Neural progenitor cell (in vitro differentiated cells): Measurements from ENCODE around the gene BDKRB2. TPM values are rescaled to one million over a fixed set of nuclear protein-coding genes. Genes with fewer than 3 reads are reported as not detected.

Experiments
- DNase-seq: peaks from one replicate; pipeline ENCODE4 v3.0.0-alpha.2; 2016; ENCODE audit warnings: low spot score
- H2AFZ ChIP-seq: fragments of 200-600 bp; sonication (generic); replicated peaks from 2 replicates; pipeline ENCODE4 v1.6.1; 2016; ENCODE audit warnings: antibody characterized with exemption
- H3F3A ChIP-seq: fragments of 200-600 bp; sonication (generic); 2 replicates; pipeline ENCODE4 v1.6.1; 2016; ENCODE audit warnings: antibody characterized with exemption, low read depth
- H3K27ac ChIP-seq: fragments of 200-600 bp; sonication (generic); 2 replicates; pipeline ENCODE4 v1.5.1; 2016; ENCODE audit warnings: mild to moderate bottlenecking
- H3K27me3 ChIP-seq: fragments of 200-600 bp; sonication (generic); 2 replicates; pipeline ENCODE4 v1.6.1; 2016; ENCODE audit warnings: mild to moderate bottlenecking, moderate library complexity
- H3K36me3 ChIP-seq: fragments of 200-600 bp; sonication (generic); 2 replicates; pipeline ENCODE4 v1.5.1; 2016
- H3K4me1 ChIP-seq: fragments of 200-600 bp; sonication (generic); 2 replicates; pipeline ENCODE4 v1.6.1; 2016; ENCODE audit warnings: mixed run types
- H3K4me2 ChIP-seq: fragments of 200-600 bp; sonication (generic); 2 replicates; pipeline ENCODE4 v1.6.1; 2016
- H3K4me3 ChIP-seq: fragments of 200-600 bp; sonication (generic); 2 replicates; pipeline ENCODE4 v1.5.1; 2016
- H3K79me2 ChIP-seq: fragments of 200-600 bp; sonication (generic); 2 replicates; pipeline ENCODE4 v1.6.1; 2016; ENCODE audit warnings: low read depth
- H3K9ac ChIP-seq: fragments of 200-600 bp; sonication (generic); 2 replicates; pipeline ENCODE4 v1.6.1; 2016
- H3K9me3 ChIP-seq: fragments of 200-600 bp; sonication (generic); 2 replicates; pipeline ENCODE4 v1.5.1; 2016; ENCODE audit warnings: low read depth
- H4K20me1 ChIP-seq: fragments of 200-600 bp; sonication (generic); 2 replicates; pipeline ENCODE4 v1.6.1; 2016; ENCODE audit warnings: low read depth
- H3K27ac Mint-ChIP-seq: 3 replicates; pipeline ENCODE4 v1.8.0; 2021; ENCODE audit warnings: mixed read lengths
- H3K27me3 Mint-ChIP-seq: 2 replicates; pipeline ENCODE4 v1.8.0; 2022; ENCODE audit warnings: low read depth, mild to moderate bottlenecking, inconsistent platforms, moderate library complexity, mixed read lengths; ENCODE audit not compliant: insufficient read depth
- H3K36me3 Mint-ChIP-seq: 3 replicates; pipeline ENCODE4 v1.8.0; 2021; ENCODE audit warnings: mixed read lengths
- H3K4me1 Mint-ChIP-seq: 3 replicates; pipeline ENCODE4 v1.8.0; 2021; ENCODE audit warnings: mixed read lengths
- H3K4me3 Mint-ChIP-seq: 3 replicates; pipeline ENCODE4 v1.8.0; 2021; ENCODE audit warnings: mild to moderate bottlenecking, moderate library complexity, mixed read lengths
- H3K9me3 Mint-ChIP-seq: 3 replicates; pipeline ENCODE4 v1.8.0; 2020; ENCODE audit warnings: mixed read lengths
- EZH2 ChIP-seq: fragments of 200-600 bp; sonication (generic); IDR thresholded peaks from 2 replicates; pipeline ENCODE4 v1.6.1; 2017; ENCODE audit warnings: antibody characterized with exemption, mild to moderate bottlenecking, moderate library complexity
- EZH2phosphoT487 ChIP-seq: fragments of 200-600 bp; sonication (generic); IDR thresholded peaks from 2 replicates; pipeline ENCODE4 v1.6.1; 2017; ENCODE audit warnings: antibody characterized with exemption
- total RNA-seq: library from RNA; depleted of rRNA; stranded (reverse); fragments of >200 nt; gene quantifications from 2 replicates; pipeline ENCODE4 v1.2.3, GENCODE V29; 2015; ENCODE audit warnings: low replicate concordance
- TF ChIP-seq, protein P1 (sequence below): fragments of 200-600 bp; sonication (generic); IDR thresholded peaks from 2 replicates; pipeline ENCODE4 v1.5.1; 2017; ENCODE audit warnings: antibody characterized with exemption, mild to moderate bottlenecking

The BDKRB2 gene
- total RNA-seq, 1 donor from 2014 or later = 0.37 TPM

DNA sequence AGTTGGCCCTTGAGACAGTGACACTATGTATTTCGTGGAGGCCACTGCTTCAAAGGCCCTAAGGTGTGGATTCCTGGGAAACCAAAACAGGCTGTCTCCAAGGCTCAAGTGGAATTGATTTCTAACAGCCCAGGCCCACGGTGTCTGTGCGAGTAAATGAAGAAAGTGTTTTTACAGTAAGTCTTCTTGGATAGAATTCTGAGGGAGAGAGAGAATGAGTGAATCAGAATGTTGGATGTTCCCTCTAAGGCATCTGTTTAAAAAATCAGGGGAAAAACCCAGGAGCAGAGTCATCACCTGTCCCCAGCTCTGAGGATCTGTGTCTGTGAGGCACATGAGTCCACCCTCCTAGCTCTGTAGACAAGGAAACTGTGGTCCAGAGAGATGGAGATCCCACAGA lies 29.0 kb downstream of the BDKRB2 start:
- no peak overlapping the region for H2AFZ ChIP-seq
- H3K9ac ChIP-seq = no peak overlapping the region
- no peak overlapping the region for H3K4me2 ChIP-seq
- peaks cover 3% of the 10 kb centered on the region for H3K9me3 Mint-ChIP-seq
- H3K36me3 ChIP-seq = no peaks in the 10 kb centered on the region
- H3K27me3 Mint-ChIP-seq = peaks cover 10% of the 10 kb centered on the region
- no peaks in the 10 kb centered on the region for H3K9me3 ChIP-seq
- no peak for DNase-seq
- H3F3A ChIP-seq = peaks cover 15% of the 10 kb centered on the region
- H3K36me3 Mint-ChIP-seq = no peaks in the 10 kb centered on the region
- H3K79me2 ChIP-seq = no peaks in the 10 kb centered on the region
- no peaks in the 10 kb centered on the region for H3K27me3 ChIP-seq
- H3K4me1 ChIP-seq = peaks cover 17% of the 10 kb centered on the region
- peak overlapping the region; percentile 85 for H3K27ac Mint-ChIP-seq
- no peak overlapping the region for H3K4me3 Mint-ChIP-seq
- H3K4me3 ChIP-seq = no peak overlapping the region
- H4K20me1 ChIP-seq = peaks cover 5% of the 10 kb centered on the region
- TF ChIP-seq EZH2phosphoT487 = no peak
- TF ChIP-seq, protein P1, sequence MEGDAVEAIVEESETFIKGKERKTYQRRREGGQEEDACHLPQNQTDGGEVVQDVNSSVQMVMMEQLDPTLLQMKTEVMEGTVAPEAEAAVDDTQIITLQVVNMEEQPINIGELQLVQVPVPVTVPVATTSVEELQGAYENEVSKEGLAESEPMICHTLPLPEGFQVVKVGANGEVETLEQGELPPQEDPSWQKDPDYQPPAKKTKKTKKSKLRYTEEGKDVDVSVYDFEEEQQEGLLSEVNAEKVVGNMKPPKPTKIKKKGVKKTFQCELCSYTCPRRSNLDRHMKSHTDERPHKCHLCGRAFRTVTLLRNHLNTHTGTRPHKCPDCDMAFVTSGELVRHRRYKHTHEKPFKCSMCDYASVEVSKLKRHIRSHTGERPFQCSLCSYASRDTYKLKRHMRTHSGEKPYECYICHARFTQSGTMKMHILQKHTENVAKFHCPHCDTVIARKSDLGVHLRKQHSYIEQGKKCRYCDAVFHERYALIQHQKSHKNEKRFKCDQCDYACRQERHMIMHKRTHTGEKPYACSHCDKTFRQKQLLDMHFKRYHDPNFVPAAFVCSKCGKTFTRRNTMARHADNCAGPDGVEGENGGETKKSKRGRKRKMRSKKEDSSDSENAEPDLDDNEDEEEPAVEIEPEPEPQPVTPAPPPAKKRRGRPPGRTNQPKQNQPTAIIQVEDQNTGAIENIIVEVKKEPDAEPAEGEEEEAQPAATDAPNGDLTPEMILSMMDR = no peak
- no peak for TF ChIP-seq EZH2
- H3K27ac ChIP-seq = no peak overlapping the region
- H3K4me1 Mint-ChIP-seq = peaks cover 41% of the 10 kb centered on the region

DNA sequence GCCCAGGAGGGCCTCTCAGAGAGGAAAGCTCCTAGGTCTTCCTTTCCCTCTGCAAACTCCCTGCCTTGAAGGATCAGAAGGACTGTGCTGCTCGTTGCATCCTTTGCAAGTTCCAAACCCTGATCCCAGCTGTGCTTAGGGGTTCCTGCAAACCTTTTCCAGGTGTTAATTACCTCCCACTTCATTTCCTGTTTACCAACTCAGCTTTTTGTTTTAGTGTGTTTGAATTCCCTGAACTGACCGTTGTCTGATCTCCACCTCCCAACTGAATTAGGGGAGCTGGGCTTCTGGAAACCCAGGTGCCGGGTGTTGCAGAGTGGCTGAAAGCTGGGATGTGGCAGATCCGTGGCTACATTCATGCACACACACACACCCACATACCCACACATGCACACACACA lies 30.8 kb downstream of the BDKRB2 start:
- no peak for DNase-seq
- Mint-ChIP-seq H3K27me3 (peaks cover 11% of the 10 kb centered on the region), H3K4me1 (peaks cover 41% of the 10 kb centered on the region), H3K9me3 (no peaks in the 10 kb centered on the region), H3K4me3 (no peak overlapping the region), H3K36me3 (no peaks in the 10 kb centered on the region), H3K27ac (no peak overlapping the region)
- no peak overlapping the region for H3K4me2 ChIP-seq
- H3K36me3 ChIP-seq = no peaks in the 10 kb centered on the region
- H3K9me3 ChIP-seq = no peaks in the 10 kb centered on the region
- H3K27me3 ChIP-seq = no peaks in the 10 kb centered on the region
- no peak overlapping the region for H3K9ac ChIP-seq
- peaks cover 5% of the 10 kb centered on the region for H4K20me1 ChIP-seq
- TF ChIP-seq EZH2phosphoT487 (no peak), EZH2 (no peak)
- TF ChIP-seq, protein P1 = no peak
- no peak overlapping the region for H3K27ac ChIP-seq
- peaks cover 17% of the 10 kb centered on the region for H3K4me1 ChIP-seq
- no peak overlapping the region for H2AFZ ChIP-seq
- peaks cover 15% of the 10 kb centered on the region for H3F3A ChIP-seq
- H3K79me2 ChIP-seq = no peaks in the 10 kb centered on the region
- no peak overlapping the region for H3K4me3 ChIP-seq

DNA sequence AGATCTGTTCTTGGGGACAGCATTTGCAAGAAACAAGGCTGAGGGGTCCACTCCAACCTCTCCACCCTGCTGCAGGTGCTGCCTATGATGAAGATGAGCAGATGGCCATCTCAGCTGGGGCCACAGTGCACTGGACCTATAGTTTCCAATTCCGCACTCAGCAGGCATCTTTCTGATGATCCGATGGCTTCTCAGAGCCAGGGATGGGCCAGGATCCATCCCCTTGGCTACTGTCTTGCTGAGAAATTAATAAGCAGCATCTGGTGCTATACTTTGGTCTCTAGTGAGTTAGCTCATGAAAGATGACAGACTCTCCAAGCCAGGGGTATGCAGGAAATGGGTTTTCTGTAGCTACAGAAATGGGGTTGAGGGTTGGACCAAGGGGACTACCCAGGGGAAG lies 33.0 kb downstream of the BDKRB2 start:
- H3K27ac ChIP-seq = no peak overlapping the region
- H3K4me2 ChIP-seq = no peak overlapping the region
- H3K9me3 ChIP-seq = no peaks in the 10 kb centered on the region
- H3K27me3 ChIP-seq = no peaks in the 10 kb centered on the region
- Mint-ChIP-seq H3K27ac (no peak overlapping the region), H3K4me1 (peaks cover 23% of the 10 kb centered on the region), H3K9me3 (peaks cover 10% of the 10 kb centered on the region), H3K27me3 (peaks cover 13% of the 10 kb centered on the region), H3K36me3 (no peaks in the 10 kb centered on the region), H3K4me3 (no peak overlapping the region)
- peaks cover 6% of the 10 kb centered on the region for H3F3A ChIP-seq
- TF ChIP-seq, protein P1 = no peak
- no peak for TF ChIP-seq EZH2
- TF ChIP-seq EZH2phosphoT487 = no peak
- no peaks in the 10 kb centered on the region for H4K20me1 ChIP-seq
- H3K9ac ChIP-seq = no peak overlapping the region
- no peaks in the 10 kb centered on the region for H3K36me3 ChIP-seq
- H2AFZ ChIP-seq = no peak overlapping the region
- no peak for DNase-seq
- peaks cover 3% of the 10 kb centered on the region for H3K4me1 ChIP-seq
- H3K4me3 ChIP-seq = no peak overlapping the region
- no peaks in the 10 kb centered on the region for H3K79me2 ChIP-seq
